Kidney tubule cell (primary cell): ENCODE measurements around the gene PDYN.
A peak's percentile ranks its signal among the peaks of the same experiment; 100 is the strongest.

ENCODE experiments used
- DNase-seq: peaks from one replicate; pipeline ENCODE4 v3.0.0-alpha.2; 2018; ENCODE audit warnings: low spot score

PDYN gene

DNA sequence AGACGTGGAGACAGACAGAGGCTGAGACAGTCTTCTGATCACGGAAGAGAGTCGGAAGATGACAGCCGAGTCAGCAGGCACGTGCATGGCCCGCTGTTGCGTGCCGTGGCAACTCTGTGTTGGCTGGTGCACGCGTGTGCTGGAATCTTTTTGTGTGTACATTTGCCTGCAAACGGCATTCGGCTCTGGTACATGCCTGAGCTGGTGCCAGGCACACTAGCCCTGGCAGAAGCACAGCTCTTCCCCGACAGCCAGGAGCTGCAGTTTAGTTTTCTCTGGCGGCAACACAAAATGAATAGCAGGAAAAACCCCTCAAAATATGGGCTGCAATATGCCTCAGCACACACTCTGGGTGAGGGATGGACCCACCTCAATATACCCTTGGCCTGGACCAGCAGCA lies 769 bp upstream of the PDYN start:
- DNase-seq = no peak

DNA sequence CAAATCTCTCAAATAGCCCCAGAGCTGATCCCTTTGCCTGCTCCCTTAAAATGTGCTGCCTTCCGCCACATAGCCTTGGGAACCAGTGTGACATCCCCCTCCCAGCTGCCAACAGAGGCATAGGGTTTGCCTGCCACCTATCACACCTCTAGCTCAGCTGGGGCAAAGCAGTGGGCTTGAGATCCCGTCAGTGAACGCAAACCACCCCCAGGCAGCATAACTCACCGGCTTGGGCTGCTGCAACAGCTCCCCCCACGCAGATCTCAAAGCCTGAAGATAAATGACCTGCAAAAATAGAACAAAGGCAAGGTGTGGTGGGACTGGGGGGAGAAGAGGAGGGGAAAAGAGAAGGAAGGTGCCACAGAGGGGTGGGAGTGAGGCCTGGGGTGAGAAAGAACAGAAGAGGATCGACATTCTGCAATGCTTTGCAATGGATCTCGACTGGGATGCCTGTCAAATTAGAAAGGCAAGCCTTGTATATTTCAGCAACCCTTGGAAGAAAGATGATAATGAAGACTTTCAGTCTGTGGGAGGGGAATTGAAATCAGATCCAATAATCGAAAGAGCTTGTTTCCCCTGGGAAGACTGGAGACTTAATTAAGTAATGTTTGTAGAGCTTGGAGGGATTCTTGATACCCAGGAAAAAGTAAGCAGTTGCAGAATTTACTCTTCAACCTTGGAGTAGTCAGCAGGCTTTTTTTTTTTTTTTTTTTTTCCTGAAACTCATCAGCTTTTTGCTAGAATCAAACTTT lies 1.3 kb downstream of the PDYN start:
- no peak for DNase-seq

DNA sequence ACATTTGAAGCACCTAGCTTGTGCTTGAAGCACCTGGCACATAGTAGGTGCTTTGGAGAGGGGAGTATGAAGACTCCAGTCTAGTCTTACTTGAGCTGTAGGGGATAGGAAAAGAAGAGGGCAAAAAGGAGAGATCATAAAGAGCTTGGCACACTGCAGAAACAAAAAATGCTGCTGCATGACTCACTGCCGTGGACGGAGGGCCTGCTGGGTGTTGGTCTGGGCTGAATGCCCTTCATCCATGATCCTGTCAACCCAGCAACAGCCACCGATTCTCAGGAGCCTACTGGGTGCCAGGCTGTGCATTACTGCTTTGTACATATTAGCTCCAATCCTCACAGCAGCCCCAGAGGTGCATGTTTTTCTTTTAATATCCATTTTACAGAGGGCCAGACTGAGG lies 6.0 kb downstream of the PDYN start:
- peak; percentile 11 for DNase-seq

DNA sequence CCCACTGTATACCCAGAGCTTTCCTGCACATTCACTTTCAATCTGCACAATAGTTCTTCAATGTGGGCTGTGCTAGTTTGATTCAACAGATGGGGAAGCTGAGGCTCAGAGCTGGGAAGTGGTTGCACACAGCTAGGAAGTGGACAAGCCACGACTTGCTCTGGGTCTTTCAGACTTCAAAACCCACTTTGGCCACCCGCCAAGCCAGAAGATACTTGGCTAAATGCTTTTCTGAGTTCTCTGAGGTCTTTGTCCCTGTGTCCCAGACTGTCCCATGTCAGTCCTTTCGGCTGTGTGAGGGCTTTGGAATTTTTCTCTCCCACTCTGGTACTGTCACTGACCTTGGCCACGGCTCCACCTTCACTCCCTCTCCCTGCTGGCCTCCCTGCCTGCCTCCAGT lies 10.6 kb downstream of the PDYN start:
- DNase-seq = no peak

DNA sequence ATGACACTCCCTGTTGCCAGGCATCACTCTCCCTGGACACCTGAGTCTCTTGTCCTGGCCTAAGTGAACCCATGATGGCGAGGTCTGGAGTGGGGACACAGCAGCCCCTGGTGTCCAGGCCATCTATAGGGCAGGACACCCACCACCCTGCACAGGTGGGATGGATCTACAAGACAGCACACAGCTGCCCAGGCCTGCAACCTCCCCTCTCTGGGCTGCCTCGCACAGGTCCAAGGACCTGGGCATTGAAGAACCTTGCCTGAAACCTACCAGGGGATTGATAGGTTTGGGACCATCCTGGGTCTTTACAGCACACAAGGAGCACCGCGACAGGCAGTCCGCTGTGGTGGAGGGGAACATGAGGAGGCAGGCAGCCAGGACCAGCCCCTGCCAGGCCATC lies 11.2 kb downstream of the PDYN start:
- no peak for DNase-seq

DNA sequence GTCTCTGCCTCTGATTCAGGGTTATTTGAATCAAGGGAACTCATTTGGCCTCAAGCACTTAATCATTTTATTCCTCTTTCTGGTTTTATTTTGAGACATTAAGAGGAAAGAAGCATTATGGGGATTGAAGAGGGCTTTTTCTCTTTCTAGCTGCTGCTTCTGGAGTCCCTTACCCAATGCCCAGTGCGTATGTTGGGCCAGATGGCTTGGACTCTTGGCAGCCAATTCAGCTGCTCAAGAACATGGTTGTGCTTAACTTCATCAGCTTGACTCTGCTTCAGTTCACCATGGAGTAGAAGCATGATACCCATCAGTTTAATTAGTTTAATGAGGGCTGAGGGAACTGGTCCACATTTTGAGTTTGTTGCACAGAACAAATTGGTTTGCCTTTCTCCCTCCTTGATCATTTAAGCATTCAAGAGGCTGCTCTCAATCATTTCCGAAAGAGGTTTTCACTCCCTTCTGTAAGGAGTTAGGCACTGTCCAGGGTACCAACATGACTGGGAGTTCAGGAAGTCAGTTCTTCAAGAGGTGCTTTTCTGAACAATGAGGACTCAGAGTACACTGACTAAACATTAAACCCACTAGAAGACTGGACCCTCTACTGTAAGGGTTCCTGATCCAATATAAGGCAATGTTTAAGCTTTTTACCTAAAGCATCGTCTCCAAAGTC lies 14.6 kb downstream of the PDYN start:
- no peak for DNase-seq

DNA sequence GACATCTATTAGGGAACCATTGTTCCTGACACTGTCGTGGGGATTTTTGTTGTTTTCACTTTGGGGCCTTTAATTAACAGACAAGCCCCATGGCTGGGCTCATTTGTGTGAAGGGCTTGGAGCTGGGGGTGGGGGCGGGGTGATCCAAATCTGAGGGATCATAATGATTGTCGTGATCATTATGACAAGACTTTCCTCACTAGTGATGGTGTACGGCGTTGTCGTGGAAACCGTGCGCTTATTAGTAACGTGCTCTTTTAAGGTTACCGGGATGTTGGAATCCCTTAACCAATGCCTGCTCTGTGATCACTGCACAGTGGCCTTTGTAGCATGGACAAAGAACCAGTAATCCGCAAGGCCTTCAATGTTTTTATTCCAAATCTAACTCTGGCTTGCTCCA lies 18.6 kb downstream of the PDYN start:
- no peak for DNase-seq

DNA sequence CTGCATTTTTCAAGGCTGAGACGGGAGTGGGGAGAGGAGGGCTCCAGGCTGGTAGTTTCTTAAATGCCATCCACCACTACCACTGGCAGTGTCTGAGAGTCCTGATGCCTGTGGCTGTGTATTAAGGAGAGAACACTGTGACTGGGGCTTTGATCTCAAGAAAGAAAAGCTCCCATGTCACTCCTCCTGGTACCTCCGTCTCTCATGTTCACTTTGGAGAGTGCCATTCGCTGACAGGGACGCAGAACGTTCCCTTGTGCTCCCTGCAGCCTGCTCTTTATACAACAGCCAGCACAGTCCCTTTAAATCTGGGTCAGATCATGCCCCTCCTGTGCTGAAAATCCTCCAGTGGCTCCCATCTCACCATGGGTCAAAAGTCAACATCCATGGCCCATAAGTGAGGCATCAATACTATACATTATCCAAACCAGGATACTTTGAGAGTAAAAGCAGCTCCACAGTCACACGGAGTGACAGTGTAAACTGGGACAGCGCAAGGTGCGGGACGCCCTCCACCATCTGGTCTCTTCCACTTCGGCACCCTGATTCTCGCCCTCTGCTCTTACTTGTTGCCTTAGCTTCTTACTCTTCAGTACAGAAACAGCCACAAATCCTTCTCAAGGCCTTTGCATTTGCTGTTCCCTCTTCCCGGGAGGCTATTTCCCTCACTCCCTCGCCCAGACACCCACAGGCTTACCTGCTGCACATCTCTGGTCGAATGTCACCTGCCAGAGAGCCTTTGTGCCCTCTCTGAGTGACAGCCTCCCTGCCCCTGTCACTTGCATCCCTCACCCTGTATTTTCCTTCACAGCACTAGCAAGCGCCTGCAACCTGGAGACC lies 20.0 kb downstream of the PDYN start:
- no peak for DNase-seq

DNA sequence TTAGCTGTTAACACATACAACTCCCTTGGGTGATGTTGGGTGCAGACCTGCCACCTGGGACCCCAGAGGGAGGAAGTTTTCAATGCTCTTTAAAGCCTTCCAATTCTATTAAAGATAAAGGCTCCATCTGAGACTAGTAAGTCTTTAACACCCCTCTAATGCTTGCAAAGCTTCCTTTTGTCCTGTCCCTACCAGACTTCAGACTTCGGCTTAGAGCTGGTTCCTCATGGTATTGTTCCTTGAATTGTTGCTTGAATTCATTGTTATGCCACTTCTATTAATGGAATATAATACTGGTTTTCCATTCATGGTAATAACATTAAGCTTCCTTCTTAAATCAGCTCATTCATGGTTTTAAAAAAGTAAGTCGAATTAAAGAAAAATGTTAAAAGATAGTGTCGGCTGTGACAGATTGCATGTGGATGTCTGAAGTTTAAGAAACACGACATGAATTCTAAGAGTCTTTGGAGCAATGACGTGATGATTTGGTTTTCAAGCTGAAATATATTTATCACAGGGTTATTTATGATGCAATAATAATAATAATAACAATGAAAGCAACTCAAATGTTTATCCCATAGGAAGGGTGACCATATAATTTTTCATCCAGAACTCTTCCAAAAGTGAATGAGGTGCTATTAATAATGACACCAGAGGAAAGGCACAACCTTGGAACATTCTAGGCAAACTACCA lies 21.8 kb downstream of the PDYN start:
- no peak for DNase-seq

DNA sequence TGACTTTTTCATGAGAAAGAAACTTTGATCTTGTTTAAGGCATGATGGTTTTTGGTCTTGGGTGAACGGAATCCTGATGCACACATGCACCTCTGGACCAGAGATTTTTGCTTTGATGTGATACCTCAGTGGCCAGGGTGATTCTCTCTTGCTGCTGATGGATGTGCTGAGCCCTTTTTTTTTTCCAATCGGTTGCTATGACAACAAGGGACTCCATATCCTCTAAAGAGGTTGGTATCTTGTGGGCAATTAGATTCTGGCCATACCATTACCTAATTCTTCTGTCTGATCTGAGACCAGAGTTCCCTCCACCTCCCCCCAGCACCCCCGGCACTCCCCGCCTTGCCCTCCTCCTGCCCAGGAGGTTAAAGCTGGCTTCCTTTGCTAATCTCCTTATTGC lies 24.9 kb downstream of the PDYN start:
- DNase-seq = no peak

DNA sequence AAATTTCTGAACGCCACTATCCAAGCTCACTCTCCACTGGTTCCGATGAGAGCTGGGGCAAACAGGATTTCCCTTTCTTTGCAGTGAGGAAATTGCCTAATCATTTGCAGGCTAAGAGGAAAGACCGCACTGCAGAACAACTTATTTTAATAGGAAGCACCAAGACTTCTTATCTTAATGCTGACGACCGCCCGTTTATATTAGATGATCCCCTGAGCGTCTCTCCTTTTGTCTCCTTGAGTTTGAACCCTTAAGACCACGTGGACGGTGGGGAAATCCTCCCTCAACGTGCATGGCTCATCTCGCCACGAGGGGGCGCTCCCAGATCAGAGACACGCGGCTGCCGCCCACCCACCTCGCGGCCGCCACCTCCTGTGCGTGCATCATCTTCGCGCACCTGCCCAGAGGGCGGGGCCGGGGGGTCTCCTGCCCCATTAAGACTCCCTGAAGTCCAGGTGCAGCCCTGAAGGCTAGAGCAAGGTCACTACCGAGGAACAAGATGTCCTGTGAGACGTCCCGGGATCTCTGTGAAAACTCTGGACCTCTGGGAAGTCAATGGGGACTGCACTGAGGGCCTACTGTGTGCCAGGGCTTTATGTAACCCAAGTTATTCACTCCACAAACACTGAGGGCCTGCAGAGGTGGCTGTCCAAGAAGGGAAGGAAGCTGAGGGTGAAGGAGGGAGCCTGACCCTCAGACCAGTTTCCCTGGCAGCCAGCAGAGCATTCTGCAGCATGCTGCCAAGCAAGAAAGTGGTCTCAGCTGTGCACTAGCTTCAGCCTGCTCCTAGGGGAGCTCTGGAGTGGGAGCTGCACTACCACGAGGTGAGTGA lies 28.1 kb downstream of the PDYN start:
- peak; percentile 66 for DNase-seq

DNA sequence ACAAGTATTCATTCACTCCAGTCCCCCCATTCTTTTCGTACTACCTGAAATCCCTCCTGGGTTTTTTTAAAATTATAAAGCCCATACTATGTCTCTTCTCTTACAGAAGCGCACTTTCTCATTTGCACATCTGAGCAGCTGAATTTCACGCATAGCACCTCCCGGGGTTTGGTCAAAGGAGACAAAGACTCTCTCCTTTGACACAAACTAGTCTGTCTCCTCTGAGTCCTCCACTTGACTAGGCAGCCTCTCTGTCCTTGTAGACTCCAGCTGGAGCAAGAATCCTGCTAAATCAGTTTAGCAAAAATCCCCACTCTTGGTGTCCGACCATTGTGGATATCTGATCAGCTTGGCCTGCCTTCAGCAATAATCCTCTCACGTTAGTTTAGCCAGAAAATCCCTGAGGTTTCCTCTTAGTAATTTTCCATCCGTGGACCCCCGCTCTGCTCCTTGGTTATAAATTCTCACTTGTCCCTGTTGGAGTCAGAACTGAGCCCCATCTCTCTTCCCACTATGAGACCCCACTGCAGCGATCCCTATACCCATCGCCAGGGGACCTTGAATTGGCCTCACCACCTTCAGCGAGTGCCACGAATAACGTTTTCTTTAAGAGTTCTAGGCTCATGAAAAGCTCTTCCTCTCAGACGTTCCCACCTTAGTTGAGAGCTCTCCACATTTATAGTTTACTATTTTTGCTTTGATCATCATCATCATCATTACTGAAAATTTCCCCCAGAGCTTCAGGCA lies 29.0 kb downstream of the PDYN start:
- DNase-seq = no peak

DNA sequence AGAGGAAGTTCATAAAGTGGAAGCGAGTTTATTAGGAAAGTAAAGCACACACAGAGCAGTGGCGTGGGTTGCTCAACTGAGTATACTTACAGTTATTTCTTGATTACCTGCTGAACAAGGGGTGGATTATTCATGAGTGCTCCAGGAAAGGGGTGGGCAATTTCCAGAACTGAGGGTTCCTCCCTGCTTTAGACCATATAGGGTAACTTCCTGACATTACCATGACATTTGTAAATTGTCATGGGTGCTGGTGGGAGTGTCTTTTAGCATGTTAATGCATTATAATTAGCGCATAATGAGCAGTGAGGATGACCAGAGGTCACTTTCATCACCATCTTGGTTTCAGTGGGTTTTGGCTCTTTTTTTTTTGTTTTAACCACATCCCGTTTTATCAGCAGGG lies 29.8 kb downstream of the PDYN start:
- no peak for DNase-seq

DNA sequence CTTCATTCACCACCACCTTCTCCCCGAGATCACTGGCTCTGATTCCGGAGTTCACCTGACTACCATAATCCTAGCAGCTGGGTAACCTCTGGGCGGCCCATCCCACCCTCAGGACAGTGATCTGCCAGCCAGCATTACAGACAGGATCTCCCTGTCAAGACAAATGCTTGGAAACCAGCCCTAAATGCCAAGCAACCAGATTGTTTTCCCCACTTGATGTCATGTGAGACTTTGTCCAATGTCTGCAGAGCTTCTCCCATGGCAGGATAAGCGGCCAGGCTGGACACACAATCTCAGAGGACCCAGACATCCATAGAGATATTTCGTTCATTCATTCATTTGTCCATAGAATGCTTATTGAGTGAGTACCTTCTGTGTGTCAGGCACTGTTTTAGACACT lies 32.5 kb downstream of the PDYN start:
- no peak for DNase-seq

DNA sequence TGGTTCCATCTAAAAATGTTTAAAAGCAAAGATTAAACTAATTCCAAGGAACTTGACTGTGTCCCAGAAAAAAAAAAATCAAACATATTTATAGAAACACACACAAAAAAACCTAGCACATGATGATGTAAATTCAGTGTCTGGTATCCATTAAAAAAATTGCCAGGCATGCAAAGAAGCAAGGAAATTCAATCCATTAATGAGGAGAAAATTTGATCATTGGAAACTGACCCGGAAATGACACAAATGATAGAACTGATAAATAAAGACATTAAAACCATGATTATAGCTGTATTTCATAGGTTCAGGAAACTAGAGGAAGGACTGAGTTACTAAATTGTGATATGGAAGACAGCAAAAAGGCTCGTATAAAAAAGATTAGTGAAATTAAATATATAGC lies 34.7 kb downstream of the PDYN start:
- no peak for DNase-seq

DNA sequence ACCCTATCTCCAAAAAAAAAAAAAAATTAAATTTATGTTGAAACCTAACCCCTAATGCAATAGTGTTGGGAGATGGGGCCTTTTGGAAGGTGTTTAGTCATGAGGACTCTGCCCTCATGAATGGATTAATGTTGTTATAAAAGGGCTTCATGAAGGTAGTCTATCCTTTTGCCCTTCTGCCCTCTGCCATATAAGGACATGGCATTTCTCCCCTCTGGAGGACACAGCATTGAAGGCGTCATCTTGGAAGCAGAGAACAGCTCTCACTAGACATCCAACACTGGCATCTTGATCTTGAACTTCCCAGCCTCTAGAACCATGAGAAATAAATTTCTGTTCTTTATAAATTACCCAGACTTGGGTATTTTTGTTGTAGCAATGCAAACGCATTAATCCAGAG lies 35.4 kb downstream of the PDYN start:
- DNase-seq = no peak

DNA sequence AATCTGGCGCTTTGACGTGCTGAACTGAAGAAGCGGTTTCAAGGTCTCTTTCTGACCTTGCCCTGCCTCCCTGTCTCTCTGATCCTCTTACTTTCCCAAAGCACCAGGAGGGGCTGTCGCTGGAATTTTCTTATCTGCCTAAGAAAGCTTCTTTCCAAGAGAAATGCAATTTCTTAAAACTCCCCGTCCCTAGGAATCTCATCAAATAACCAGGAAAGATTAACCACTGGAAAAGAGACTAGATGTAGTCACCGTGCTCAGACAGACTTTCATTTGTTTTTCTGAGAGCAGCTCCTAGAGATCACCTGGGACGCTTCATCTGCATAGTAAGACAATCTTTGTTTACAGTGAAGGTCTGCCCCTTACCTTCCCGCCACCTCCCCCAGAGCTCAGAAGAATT lies 38.6 kb downstream of the PDYN start:
- no peak for DNase-seq

DNA sequence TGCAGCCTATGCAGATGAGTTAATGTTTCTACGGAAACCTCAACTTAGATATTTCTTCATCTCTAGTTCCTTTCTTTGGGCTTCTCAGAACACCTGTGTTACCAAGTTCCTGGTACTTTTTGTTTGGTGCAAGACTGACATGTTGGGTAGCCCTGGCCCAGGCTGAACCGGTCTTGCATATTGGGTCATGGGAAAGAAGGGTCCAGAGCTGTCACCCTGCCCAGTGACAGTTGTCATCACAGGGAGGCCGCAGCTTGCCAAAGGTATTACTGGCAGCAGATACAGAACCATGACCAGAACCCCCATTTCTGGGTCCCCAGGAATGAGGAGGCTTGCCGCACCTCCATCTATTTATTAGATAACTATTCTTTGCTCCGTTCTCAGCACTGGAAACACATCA lies 40.2 kb downstream of the PDYN start:
- no peak for DNase-seq

DNA sequence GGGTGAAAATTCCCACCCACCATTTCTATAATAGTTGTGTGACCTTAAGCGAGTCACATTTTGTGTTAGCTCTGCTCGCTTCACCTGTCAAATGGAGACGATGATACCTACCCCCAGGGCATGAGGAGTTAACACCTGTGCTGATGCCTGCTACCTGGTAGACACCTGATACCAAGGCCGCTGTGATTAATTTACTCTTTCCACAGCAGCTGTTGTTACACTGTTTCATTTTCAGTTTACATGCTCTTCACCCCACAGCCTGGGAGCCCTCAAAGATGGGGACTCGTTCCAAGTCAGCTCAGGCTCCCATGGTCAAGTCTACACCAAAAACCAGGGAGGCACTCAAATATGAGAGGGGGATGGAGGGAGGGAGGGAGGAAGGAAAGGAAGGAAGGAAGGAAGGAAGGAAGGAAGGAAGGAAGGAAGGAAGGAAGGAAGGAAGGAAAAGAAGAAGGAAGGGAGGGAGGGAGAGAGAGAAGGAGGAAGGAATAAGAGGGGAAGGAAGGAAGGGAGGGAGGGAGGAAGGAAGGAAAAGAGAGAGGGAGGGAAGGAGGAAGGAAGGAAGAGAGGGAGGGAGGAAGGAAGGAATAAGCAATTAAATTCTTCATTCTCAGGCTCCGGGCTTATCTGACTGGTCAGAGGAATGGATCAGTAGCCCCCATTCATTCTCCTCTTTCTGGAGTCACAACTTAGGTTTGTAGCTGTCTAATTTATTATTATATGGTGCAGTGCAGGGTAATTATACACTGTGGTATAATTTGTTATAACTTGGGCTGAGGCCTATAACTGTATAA lies 40.9 kb downstream of the PDYN start:
- no peak for DNase-seq
